Fibroblast of peridontal ligament (primary cell): ENCODE measurements around the gene KLHL1.
"Not testable (repeated sequence)": the region's sequence is repeated elsewhere in the genome, so short reads cannot be mapped to it uniquely, and the experiment has no call there.

Source experiments
- DNase-seq: peaks from one replicate; pipeline ENCODE4 v3.0.0-alpha.2; 2010; ENCODE audit errors: extremely low read depth

Gene KLHL1

GRCh38 chr13:70108356-70109105, at the start of gene KLHL1:
KLHL1 (minus strand) TSS chr13:70108452; CDS start chr13:70107699, 753 bp downstream.
- DNase-seq = no peak

- DNase-seq = not testable (repeated sequence)
Observed at GRCh38 chr13:70142658-70143057, 34.4 kb upstream of the KLHL1 start.

GRCh38 chr13:70128098-70128497, 19.8 kb upstream of the KLHL1 start:
- DNase-seq = no peak

GRCh38 chr13:70125693-70126092, 17.4 kb upstream of the KLHL1 start:
- DNase-seq = no peak

- no peak for DNase-seq
Observed at GRCh38 chr13:70117338-70117905, 9.2 kb upstream of the KLHL1 start.

- DNase-seq = no peak
Observed at GRCh38 chr13:70107498-70108281, 562 bp downstream of the KLHL1 start, which contains the start of gene ATXN8OS. ATXN8OS (plus strand) TSS chr13:70107826.

- DNase-seq = no peak
Observed at GRCh38 chr13:70107125-70107497, 1.1 kb downstream of the KLHL1 start.

- DNase-seq = no peak
Observed at GRCh38 chr13:70104481-70104880, 3.8 kb downstream of the KLHL1 start.

- no peak for DNase-seq
Observed at GRCh38 chr13:70098669-70099068, 9.6 kb downstream of the KLHL1 start.

GRCh38 chr13:70090036-70090723, 18.1 kb downstream of the KLHL1 start:
- DNase-seq = no peak

GRCh38 chr13:70088926-70089325, 19.3 kb downstream of the KLHL1 start:
- no peak for DNase-seq

GRCh38 chr13:70087247-70087646, 21.0 kb downstream of the KLHL1 start:
- no peak for DNase-seq

- DNase-seq = no peak
Observed at GRCh38 chr13:70080012-70080411, 28.2 kb downstream of the KLHL1 start.

GRCh38 chr13:70054572-70054971, 53.7 kb downstream of the KLHL1 start:
- DNase-seq = no peak

GRCh38 chr13:70051531-70051930, 56.7 kb downstream of the KLHL1 start:
- no peak for DNase-seq

GRCh38 chr13:70043685-70044084, 64.6 kb downstream of the KLHL1 start:
- DNase-seq = no peak

- DNase-seq = no peak
Observed at GRCh38 chr13:70042193-70042592, 66.1 kb downstream of the KLHL1 start.

GRCh38 chr13:70034286-70034685, 74.0 kb downstream of the KLHL1 start:
- DNase-seq = no peak

GRCh38 chr13:70027551-70027950, 80.7 kb downstream of the KLHL1 start:
- DNase-seq = no peak

GRCh38 chr13:70023516-70023915, 84.7 kb downstream of the KLHL1 start:
- DNase-seq = no peak

GRCh38 chr13:70022646-70023045, 85.6 kb downstream of the KLHL1 start:
- no peak for DNase-seq

GRCh38 chr13:70016116-70016515, 92.1 kb downstream of the KLHL1 start:
- DNase-seq = no peak
